ENCODE results near the gene GALNT13. TPM values are rescaled to one million over a fixed set of nuclear protein-coding genes. Genes with fewer than 3 reads are reported as not detected.

The GALNT13 gene
- total and polyA plus RNA-seq, 2 donors from 2014 or later, result 0.57 TPM; not detected in 1

- Histone ChIP-seq H3K27ac (ENCODE audit: low read depth in 2 of 2, low read length in 2 of 2) (no peak overlapping the region), H3K27me3 (ENCODE audit: control insufficient read depth, insufficient read depth, low read length) (no peaks in the 10 kb centered on the region), H3K4me3 (ENCODE audit: low read length in 3 of 3) (no peak overlapping the region), H3K36me3 (ENCODE audit: control insufficient read depth in 2 of 3, insufficient read depth in 3 of 3, low read length in 3 of 3) (no peaks in the 10 kb centered on the region), H3K4me1 (ENCODE audit: control insufficient read depth in 2 of 3, insufficient read depth in 2 of 3, low read depth in 1 of 3, low read length in 3 of 3) (no peaks in the 10 kb centered on the region), H3K9ac (ENCODE audit: low read length in 3 of 3) (no peak overlapping the region), H3K9me3 (ENCODE audit: control insufficient read depth in 2 of 3, insufficient read depth in 1 of 3, low read length in 3 of 3) (no peaks in the 10 kb centered on the region)
- intact Hi-C loops (cut with DNase I), result no loop called here
- TF ChIP-seq CTCF (IDR thresholded peaks at IDR 0.05; ENCODE audit: borderline replicate concordance, extremely low read depth, insufficient read depth), result no peak
- FAIRE-seq, result no peak
- DNase-seq, result no peak
Observed at GRCh38 chr2:153967248-153967973, 95.7 kb downstream of the GALNT13 start.

DNA sequence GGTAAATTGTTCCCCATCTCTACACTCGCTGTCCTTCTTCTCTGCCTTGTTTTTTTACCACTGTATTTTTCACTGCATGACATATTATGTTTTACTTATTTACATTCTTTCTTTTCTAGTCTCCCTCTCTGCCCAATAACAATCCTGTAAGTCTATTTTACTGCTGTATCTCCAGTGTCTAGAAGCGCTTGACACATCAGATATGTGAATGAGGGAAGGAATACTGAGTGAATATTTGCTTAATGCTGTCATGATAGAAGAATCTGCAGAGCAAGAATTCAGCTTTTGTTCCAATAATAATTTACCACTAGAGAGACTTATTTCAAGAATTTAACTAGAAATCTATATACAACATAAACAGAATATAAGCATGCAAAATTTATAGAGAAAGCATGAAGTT is 99.5 kb downstream of the GALNT13 start:
- DNase-seq (no peak), FAIRE-seq (no peak)
- Histone ChIP-seq H3K9me3 (ENCODE audit: control insufficient read depth in 2 of 3, insufficient read depth in 1 of 3, low read length in 3 of 3) (no peaks in the 10 kb centered on the region), H3K4me3 (ENCODE audit: low read length in 3 of 3) (no peak overlapping the region), H3K4me1 (ENCODE audit: control insufficient read depth in 2 of 3, insufficient read depth in 2 of 3, low read depth in 1 of 3, low read length in 3 of 3) (no peaks in the 10 kb centered on the region), H3K36me3 (ENCODE audit: control insufficient read depth in 2 of 3, insufficient read depth in 3 of 3, low read length in 3 of 3) (no peaks in the 10 kb centered on the region), H3K9ac (ENCODE audit: low read length in 3 of 3) (no peak overlapping the region), H3K27ac (ENCODE audit: low read depth in 2 of 2, low read length in 2 of 2) (no peak overlapping the region), H3K27me3 (ENCODE audit: control insufficient read depth, insufficient read depth, low read length) (no peaks in the 10 kb centered on the region)
- intact Hi-C loops (cut with DNase I), result no loop called here
- TF ChIP-seq CTCF (IDR thresholded peaks at IDR 0.05; ENCODE audit: borderline replicate concordance, extremely low read depth, insufficient read depth), result no peak

- DNase-seq (no peak), FAIRE-seq (no peak)
- H3K9ac ChIP-seq (ENCODE audit: low read length in 3 of 3), result no peak overlapping the region
- H3K9me3 ChIP-seq (ENCODE audit: control insufficient read depth in 2 of 3, insufficient read depth in 1 of 3, low read length in 3 of 3), result no peaks in the 10 kb centered on the region
- H3K4me1 ChIP-seq (ENCODE audit: control insufficient read depth in 2 of 3, insufficient read depth in 2 of 3, low read depth in 1 of 3, low read length in 3 of 3), result no peaks in the 10 kb centered on the region
- intact Hi-C loops (cut with DNase I), result no loop called here
- H3K27ac ChIP-seq (ENCODE audit: low read depth in 2 of 2, low read length in 2 of 2), result no peak overlapping the region
- TF ChIP-seq CTCF (IDR thresholded peaks at IDR 0.05; ENCODE audit: borderline replicate concordance, extremely low read depth, insufficient read depth), result no peak
- H3K27me3 ChIP-seq (ENCODE audit: control insufficient read depth, insufficient read depth, low read length), result no peaks in the 10 kb centered on the region
- no peaks in the 10 kb centered on the region for H3K36me3 ChIP-seq (ENCODE audit: control insufficient read depth in 2 of 3, insufficient read depth in 3 of 3, low read length in 3 of 3)
- H3K4me3 ChIP-seq (ENCODE audit: low read length in 3 of 3), result no peak overlapping the region
Observed at GRCh38 chr2:153971855-153972254, 100.1 kb downstream of the GALNT13 start.

DNA sequence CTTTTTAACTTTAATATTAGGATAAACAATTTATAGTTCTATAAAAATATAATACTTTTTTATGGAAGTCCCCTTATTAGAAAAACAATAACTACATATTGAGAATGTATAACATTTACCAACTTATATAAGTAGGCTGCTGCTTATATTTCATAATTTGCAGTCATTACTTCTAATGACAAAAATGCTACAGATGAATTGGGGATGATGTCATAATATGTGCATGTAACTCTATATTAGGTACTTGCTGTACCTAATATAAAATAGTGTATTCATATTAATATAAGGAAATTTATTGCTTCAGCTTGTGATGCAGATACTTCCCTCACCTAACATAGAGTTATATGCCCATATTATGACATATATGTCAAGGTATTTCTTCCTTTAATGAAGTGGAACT is 100.7 kb downstream of the GALNT13 start:
- no peak for TF ChIP-seq CTCF (IDR thresholded peaks at IDR 0.05; ENCODE audit: borderline replicate concordance, extremely low read depth, insufficient read depth)
- DNase-seq (no peak), FAIRE-seq (no peak)
- no peaks in the 10 kb centered on the region for H3K4me1 ChIP-seq (ENCODE audit: control insufficient read depth in 2 of 3, insufficient read depth in 2 of 3, low read depth in 1 of 3, low read length in 3 of 3)
- no peaks in the 10 kb centered on the region for H3K36me3 ChIP-seq (ENCODE audit: control insufficient read depth in 2 of 3, insufficient read depth in 3 of 3, low read length in 3 of 3)
- H3K9ac ChIP-seq (ENCODE audit: low read length in 3 of 3), result no peak overlapping the region
- no peaks in the 10 kb centered on the region for H3K9me3 ChIP-seq (ENCODE audit: control insufficient read depth in 2 of 3, insufficient read depth in 1 of 3, low read length in 3 of 3)
- no peak overlapping the region for H3K4me3 ChIP-seq (ENCODE audit: low read length in 3 of 3)
- H3K27ac ChIP-seq (ENCODE audit: low read depth in 2 of 2, low read length in 2 of 2), result no peak overlapping the region
- intact Hi-C loops (cut with DNase I), result no loop called here
- no peaks in the 10 kb centered on the region for H3K27me3 ChIP-seq (ENCODE audit: control insufficient read depth, insufficient read depth, low read length)
